Ovary (tissue), 3 donors: ENCODE results near the gene ATAD5.

Experiments
- CTCF ChIP-seq, 3 donors: fragments of 450-650 bp in 2 of 3; fragments of 200-600 bp in 1 of 3; IDR thresholded peaks; one replicate each; pipeline versions ENCODE4 v1.5.1 to v1.8.0; 2016 to 2022; ENCODE audit warnings: antibody characterized with exemption in 3 of 3, mild to moderate bottlenecking in 1 of 3
- EP300 ChIP-seq: sonication (generic); formaldehyde crosslinking; IDR thresholded peaks from one replicate; pipeline ENCODE4 v1.6.1; 2017; ENCODE audit warnings: antibody characterized with exemption
- POLR2A ChIP-seq: fragments of 450-650 bp; IDR thresholded peaks from one replicate; pipeline ENCODE4 v1.6.1; 2017; ENCODE audit warnings: antibody characterized with exemption, mild to moderate bottlenecking, moderate library complexity
- donor health status: DM: no; HTN: no; CAD: no.

GRCh38 chr17:30930495-30930894 is 98.7 kb downstream of the ATAD5 start:
- no peak for TF ChIP-seq EP300
- no peak for TF ChIP-seq CTCF (IDR thresholded peaks at IDR 0.05)
- no peak for TF ChIP-seq POLR2A
